Measurements from ENCODE around the gene PCNA.
"Not testable (repeated sequence)": the region's sequence is repeated elsewhere in the genome, so short reads cannot be mapped to it uniquely, and the experiment has no call there.

Gene PCNA

DNA sequence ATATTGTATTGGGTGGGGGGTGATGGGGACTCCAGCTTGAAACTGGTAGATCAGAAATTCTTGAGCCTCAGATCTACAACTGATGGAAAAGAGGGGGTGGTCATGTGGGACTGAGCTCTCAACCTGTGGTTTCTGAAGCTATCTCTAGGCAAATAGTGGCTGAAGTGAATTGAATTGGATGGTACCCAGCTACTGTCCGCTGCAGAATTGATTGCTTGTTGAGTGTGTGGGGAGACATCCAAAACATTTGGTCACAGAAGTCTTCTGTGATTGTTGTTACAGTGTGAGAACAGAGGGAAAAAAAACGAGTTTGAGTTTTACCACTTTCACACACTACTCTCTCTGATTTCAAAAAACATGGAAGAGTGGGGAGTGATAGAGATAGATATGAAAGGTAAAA, 21.9 kb upstream of the PCNA start:
- no peak for DNase-seq

DNA sequence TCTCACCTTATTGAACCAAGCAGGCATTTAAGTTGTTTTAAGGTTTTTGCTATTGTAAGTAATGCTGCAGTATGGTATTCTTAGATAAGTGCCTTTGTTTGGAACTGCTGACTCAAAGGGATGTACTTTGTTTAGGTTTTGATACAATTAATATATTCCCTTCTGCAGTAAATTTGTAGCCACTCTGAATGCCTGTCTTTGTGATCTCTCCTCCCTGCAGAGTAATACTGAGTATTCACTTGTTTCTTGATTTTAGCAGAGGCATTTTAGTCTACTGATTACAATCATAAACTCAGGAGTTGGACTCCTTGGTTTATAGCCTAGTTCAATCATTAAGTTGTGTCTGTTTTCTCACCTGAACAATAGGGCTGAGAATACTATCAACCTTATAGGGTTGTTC, 20.4 kb upstream of the PCNA start:
- DNase-seq, result no peak

DNA sequence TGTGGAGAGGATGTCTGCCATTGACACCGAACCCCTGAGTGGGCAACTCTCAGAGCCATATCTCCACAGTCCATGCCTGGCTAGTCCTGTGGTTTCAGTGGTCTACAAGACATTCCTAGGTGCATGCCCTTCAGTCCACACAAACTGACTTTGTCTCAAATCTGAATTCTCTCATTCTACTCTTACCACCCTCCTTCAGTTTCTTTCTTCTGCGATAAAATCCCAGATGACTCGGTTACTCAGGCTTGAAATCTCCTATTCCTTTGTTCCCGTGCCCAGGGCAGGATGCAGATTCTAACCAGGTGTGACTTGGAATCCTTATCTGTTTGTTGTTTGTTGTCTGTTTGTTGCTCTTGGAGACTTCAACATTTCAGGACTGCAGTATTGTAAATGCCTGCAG, 16.3 kb upstream of the PCNA start:
- no peak for DNase-seq

DNA sequence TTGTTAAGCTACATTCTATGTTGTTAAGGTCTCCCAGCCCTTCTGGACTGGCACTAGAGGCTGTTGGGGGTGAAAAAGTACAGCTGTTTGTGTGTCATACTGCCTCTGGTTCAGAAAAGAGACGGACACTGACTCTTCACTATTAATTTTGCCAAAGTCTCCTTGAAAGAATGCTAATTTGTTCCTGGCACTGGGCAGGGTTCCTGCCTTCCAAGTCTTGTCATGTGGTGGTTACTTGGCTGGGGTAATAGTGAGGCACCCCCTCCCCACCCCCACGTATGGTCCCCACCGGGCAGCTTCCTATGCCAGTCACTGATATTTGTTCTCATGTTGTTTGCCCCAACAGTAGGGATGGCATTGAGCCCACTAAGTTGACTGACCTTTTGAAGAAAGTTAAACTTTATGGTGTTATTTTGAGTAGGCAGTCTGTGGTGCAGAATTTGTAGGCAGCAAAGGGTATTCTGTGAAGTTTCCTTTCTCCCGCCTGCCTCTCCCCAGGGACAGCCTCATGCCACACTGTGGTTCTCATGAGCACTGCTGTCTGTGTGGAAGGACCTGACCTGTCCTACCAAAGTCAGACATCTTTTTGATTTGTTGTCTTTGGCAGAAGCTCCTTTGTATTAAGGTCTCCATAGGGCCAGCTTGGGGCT, 15.7 kb upstream of the PCNA start:
- DNase-seq, result no peak

DNA sequence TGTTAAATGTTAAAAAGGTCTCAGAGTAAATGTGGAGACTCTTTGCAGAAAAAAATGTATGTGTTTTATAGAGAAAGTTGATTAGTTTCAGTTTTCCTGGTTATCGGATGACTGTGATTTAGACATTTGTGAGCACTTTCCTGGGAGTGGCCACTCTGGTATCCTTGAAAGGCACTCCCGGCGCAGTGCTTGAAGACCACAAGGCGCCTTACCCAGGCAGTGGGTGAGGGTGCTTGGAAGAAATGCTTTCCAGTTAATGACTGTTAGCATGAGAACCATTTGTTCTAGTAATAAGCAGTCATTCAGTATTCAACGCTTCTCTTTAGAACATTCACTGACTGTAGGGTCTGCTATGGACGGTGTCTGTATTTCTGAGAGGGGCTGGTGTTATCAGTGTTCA, 14.2 kb upstream of the PCNA start:
- DNase-seq, result no peak

DNA sequence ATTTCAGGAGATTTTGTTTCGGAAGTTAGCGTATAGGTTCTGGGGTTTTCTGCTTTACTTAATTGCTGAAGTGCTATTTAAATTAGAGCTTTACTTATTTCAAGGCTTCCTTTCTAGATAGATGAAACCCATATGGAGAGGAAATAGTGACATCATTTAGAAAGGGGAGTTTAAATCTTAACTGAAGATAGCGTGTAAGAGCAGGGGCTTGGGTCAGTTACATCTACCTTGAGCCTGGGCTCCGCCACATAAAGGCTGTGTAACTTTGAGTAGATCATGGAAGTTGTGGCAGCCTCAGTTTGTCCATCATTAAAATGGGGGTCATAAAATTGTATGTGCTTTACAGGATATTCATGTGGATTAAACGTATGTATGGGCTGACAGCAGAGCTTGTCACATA, 11.7 kb upstream of the PCNA start:
- DNase-seq, result no peak

DNA sequence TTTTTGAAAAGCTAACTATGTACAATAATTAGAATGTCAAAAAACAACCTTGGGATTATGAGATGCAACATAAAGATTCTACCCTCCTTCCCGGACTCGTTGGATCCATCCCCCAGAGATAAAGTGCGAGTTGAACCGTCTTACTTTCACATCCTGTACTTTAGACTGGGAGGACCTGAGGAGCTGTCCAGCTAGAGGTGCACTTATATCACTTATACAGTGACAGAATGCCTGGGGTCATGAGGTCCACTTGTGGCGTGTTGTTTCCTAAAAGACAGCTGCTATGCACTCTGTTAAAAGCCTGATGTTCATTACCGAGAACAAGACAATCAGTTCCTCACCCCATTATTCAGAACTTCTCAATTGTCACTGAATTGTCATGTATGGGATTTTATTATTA, 9.1 kb upstream of the PCNA start:
- DNase-seq, result no peak

DNA sequence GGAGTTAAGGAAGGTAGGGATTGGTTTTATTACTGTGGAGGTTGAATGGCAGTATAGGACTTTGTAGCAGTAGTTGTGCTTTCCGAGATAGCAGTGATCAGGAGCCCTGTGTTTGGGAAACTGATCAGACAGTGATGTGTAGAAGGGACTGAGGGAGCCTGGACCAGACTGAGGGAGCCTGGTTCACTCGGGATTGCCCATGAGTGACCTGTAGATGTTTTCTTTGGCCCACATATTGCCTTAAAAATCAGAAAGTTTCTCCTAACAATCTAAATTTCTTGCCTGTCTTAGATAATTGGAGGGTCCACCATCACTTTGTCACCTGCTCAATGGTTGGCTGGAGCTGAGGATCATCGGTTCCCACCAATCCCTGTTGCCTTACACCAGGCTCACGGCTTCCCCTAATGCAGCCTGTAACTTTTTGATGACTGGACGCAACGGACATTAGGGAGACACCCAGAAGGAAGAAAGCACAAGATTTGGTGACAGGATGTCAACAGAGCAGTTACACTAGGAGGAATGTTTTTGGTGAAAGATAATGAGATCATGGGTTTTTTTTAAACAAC, 8.2 kb upstream of the PCNA start:
- DNase-seq, result no peak

DNA sequence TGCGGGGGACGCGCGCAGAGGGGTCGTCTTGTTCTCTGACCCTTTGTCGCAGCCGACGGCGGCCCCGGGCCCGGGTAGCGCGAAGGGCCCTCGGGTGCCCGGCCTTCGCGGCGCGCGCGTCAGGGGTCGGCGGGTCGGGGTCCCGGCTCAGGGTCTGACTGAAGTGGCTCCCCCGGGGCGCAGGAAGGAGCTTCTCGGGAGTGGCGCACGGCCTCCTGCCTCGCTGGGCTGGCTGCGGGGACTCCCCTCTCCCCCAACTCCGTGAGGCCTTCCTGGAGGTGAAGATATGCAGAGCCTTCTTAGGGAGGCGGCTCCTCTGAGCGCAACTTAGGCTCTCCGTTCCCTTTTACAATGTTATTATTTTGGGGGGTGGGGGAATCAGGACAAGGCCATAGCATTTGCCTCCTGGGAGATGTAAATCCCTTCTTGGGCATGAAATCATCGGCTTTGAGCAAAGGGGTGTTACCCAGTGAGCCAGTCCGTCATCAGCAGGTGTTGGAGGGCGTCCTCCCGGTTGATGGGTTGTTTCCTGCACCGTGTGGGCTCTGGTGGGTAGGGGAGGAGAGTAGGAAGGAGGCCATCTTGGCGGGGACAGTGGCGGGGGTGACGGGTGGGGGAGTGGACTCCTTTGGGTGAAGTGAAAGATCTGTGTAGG, 7.6 kb upstream of the PCNA start:
- peak; percentile 53 for DNase-seq

DNA sequence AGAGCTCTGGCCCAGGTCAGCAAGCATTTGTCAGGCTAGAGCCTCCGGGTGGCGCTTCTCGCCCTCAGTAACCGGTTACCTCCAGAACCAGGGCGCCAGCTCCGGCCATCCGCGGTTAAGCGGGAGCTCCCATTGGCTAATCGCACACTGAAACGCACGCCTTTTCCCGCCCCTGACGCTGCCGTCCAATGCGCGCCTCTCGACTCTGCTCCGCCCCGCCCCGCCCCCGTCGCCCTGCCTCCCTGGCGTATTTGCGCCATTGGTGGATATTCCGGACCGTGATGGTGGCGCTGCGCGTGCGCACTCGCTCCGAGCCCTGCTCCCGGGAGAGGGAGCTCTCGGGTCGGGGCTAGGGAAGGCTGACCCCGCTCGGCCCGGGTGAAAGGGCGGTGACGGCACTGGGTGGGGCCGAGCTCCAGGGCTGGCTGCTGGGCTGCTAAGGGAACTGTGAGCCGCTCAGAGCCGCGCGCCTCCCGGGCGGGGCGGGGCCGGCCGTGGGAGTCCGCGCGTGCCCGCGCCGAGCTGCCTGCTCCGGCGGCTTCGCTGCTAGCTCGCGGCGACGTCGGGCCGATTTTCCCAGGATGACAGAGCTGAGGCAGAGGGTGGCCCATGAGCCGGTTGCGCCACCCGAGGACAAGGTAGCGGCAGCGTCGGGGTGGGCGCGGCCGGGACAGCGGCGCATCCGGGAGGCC, 6.9 kb upstream of the PCNA start, which contains the start of gene CDS2:
Gene CDS2, plus strand, starts transcription at position 497 of the 692 bp plus-strand sequence. Its CDS starts 85 bp downstream, at position 582.
- DNase-seq, result peak; percentile 100

DNA sequence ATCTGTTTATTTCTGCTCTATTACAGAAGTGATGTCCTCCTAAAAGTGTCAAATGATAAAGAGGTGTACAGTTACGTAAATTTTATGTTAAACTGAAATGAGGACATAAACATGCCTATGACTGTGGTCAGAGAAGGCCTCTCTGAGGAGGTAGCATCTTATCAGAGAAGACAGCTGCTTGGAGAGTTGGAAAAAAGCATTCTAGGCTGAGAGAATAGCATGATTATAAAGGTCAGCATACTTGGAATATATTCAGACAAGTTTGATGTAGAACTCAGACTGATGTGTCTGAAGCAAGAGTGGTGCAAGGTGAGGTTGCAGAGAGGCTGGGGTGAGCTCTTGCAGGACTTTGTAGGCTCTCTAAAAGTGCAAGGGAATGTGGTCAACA, 3.1 kb upstream of the PCNA start:
- no peak for DNase-seq

DNA sequence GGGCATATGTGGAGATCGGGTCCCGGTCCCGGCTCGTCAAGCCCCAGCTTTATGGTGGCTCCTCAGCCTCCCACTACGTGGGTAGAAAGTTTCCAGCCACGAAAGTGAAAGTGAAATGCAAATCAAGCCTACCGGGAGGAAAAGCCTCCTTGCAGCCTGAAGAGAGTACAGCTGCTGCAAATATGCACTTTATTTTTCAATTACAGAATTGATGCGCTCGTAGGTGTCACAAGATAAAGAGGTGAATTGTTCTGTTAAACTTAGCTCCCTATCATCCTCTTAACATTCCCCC, 373 bp upstream of the PCNA start:
- no peak for DNase-seq

DNA sequence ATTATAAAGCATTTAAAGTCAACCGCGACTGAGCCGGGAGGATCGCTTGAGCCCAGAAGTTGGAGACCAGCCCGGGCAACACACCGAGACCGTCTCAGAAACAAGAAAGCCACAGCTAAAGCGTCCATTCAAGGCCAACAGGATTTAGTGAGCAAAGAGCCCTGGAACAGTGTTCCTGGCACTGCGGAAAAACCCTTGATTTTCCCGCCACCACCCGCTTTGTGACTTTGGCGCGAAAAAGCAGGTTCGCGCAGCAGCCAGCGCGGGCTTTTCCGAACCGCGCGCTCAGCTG, 669 bp downstream of the PCNA start:
- no peak for DNase-seq

DNA sequence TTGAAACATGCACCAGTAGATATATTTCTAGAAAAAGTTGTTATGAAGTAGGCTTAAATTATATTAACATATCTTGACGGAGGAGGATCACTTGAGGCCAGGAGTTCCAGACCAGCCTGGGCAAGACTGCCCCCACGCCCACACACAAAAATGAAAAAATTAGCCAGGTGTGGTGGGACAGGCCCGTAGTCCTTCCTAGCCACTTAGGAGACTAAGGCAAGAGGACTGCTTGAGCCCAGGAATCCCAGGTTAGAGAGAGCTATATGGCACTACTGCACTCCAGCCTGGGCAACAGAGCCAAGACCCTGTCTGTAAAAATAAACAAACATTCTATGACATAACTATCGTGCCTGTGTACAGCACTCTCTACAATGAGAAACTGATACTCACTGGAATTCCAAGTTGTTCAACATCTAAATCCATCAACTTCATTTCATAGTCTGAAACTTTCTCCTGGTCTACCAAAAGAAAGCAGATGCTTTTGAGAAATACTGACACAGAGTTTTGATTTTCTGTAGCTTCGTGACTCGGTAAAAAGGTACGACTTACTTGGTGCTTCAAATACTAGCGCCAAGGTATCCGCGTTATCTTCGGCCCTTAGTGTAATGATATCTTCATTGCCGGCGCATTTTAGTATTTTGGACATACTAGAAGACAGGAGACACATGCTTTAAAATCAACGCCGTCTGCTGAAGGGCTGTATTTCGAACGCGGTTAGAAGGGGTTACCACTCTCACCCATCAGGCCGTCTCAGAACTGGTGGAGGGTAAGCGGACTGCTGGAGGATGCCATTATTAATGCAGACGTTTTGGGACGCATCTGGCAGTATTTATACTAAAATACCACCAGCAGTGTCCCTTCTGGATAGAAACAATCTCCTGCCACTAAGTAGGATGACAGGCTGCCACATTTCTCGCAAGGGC, 1.3 kb downstream of the PCNA start:
- DNase-seq, result no peak

DNA sequence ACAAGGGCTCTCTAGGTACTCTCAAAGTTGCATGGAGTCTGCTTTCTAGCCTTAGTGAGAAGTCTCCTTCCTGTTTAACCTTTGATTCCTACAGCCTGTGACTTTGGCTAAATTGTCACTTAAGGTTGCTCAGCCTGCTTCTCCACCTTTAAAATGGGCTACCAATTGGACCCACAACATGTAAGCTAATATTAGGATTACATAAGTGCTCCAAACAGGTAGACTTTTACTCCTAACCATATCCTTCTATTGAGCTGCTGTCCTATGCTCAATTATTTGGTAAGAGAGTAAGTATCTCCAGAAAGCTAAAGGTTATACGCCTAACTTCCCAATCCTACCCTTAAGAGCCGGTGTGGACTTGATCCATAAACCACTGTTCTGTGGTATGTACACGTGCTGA, 2.9 kb downstream of the PCNA start:
- DNase-seq, result no peak

DNA sequence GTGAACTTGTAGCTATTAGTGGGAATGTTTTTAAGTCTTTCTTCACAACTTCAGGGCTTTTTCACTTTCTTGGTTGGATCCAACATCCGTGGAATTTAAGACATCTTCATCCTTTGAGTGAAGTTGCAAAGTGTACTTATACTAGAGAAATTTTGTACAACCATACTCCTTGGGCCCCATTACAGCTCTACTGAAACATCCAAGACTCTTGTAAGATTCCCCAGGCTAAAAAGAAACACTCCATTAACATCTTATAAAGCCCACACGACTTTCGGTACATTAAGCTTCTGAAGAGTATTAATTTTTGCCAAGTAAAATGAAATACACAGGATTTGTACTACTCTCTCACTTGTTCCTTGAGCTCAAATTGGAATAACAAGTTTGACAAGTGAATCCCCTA, 5.4 kb downstream of the PCNA start:
- DNase-seq, result no peak

DNA sequence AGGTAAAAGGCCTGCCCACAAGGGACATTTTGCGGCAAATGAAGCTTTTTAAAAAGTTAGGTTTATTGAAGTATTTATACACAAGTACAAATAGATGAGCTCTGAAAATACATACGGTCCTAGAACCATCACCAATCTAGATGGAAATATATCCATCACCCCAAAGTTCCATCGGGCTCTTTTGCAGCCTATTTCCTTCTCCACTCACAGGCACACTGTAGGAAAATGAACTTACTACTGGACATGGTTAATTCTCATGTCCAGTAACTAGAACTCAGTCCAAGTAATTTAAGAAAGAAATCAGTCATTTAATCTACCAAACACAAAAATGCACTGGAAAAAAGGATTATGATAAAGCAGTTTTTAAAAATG, 6.2 kb downstream of the PCNA start:
- no peak for DNase-seq

DNA sequence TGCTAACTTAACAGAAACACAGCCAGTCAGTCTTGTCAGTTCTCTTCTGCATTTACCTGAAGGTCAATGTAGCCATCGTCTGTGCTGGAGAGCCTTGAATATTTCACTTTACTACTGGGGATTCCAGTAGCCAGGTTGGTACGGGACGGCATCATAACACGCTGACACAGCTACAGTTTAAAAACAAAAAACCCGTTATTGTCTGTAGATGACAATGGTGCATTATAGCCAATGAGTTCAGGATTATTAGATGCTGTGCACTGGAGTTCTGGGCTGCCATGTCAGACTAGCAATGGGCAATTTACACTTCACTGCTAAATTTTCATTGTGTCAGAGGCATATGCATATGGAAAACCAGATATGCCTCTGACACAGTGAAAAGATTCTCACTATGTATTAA, 10.5 kb downstream of the PCNA start:
- no peak for DNase-seq

DNA sequence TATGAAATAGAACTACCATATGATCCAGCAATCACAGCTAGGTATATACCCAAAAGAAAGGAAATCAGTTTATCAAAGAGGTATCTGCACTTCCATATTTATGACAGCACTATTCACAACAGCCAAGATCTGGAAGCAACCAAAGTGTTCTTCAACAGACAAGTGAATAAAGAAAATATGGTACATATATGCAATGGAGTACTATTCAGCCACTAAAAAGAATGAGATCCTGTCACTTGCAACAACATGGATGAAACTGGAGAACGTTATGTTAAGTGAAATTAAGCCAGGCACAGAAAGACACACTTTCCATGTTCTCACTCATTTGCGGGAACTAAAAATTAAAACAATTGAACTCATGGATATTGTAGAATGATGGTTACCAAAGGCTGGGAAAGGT, 15.3 kb downstream of the PCNA start:
- DNase-seq, result no peak

DNA sequence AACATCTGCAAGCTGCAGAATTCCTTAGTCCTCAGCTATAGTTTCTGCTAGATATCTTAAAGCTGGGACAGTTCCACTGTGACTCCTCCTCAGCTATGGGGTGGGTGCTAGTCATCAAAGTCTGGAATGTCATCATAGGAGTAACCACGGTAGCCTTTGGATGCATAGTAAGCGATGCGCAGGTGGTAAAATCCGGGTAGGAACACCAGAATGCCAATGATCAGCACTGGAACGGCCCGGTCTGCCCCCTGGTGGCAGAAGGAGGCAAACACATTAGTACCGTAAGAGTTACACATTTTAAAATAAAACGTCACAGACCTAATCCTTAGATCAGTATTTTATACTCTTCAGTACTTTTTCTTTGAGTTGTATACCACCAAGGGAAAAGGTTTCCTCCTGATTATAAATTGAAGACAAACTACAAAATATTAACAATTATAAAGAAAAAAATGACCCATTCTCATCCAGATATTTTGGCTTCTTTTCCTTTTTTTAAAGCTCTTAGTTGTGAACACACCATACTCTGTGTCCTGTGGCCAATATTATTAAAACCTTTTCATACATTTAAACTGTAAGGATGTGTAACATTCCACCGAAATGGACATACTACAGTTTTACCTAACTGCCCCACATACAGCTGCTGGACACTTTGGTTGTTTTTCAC, 18.9 kb downstream of the PCNA start:
- peak; percentile 76 for DNase-seq

DNA sequence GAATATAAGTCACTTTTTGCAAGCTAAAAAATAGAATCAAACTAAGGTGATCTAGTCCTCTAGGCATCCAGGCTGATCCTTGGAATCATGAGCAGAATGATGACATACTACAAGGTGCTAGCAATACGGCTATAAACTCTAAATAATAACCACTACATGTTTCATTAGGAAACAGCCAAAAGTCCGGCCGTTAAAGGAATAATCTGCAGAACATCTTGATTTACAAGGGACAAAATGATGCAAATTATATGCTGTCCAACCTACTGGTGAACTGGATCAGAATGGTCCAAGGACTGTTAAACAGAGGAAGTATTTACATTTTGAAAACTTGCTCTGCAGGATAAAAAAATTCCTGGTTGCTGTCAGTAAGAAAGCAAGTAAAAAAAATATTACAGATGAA, 19.8 kb downstream of the PCNA start:
- not testable (repeated sequence) for DNase-seq

DNA sequence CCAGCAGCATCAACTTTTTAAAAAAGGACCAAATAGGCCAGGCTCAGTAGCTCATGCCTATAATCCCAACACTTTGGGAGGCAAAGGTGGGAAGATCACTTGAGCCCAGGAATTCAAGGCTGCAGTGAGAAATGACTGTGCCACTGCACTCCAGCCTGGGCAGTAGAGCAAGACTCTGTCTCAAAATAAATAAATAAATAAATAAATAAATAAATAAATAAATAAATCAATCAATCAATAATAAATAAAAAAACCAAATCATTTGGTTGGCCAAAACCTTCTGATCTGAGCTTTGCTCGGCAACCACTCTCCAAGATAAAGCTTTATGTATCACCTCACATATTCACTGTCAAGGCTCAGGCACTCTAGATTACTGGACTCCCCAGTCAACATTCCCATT, 20.7 kb downstream of the PCNA start:
- not testable (repeated sequence) for DNase-seq

DNA sequence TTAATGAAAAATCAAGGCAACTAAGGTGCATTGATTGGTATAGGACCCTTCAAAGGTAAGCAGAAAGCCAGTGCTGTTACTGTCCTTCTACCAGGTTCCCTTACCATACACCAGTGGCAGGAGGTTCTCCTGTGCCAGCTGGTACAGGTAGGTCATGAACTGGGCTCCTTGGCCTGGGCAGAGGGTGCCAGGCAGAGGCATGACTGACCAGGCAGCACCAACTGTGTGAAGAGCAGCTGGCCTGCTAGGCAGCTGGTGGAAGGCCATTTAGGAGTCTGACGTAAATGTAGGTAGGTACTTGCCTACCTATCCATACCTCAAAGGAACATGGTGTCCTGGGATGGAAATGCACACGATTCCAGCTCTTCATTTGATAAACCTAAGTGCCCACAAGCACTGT, 23.3 kb downstream of the PCNA start:
- no peak for DNase-seq

Measured in stimulated activated CD4-positive, alpha-beta T cell treated with anti-CD3 and anti-CD28 coated beads, Interleukin-12 subunit alpha, Interleukin-12 subunit beta, amount 100 ng/mL, for 4 hours (primary cell).